H1 (cell line): ENCODE measurements around the gene TBX4.

Experiments
- CREB1 ChIP-seq: IDR thresholded peaks from 2 replicates; pipeline ENCODE4 v1.6.1; 2012; ENCODE audit warnings: inconsistent platforms
- EZH2 ChIP-seq: fragments of 200-600 bp; sonication (generic); IDR thresholded peaks from 2 replicates; pipeline ENCODE4 v1.7.1; 2012; ENCODE audit warnings: low read depth, mild to moderate bottlenecking, moderate library complexity, low read length, inconsistent platforms; ENCODE audit not compliant: severe bottlenecking
- KDM1A ChIP-seq: fragments of 200-600, 300-600 bp; sonication (generic); IDR thresholded peaks from 2 replicates; pipeline ENCODE4 v1.7.1; 2016; ENCODE audit warnings: mild to moderate bottlenecking, low read length, borderline replicate concordance
- POLR2A ChIP-seq, 2 experiments: IDR thresholded peaks; 1 replicate in 1 of 2; 2 replicates in 1 of 2; pipeline ENCODE4 v1.6.1; 2011; ENCODE audit warnings: low read depth in 2 of 2, low read length in 2 of 2, mild to moderate bottlenecking in 2 of 2; ENCODE audit errors: control extremely low read depth in 1 of 2
- POLR2AphosphoS5 ChIP-seq: IDR thresholded peaks from 2 replicates; pipeline ENCODE4 v1.6.1; 2011; ENCODE audit warnings: low read depth, low read length
- SIRT6 ChIP-seq: IDR thresholded peaks from one replicate; pipeline ENCODE4 v1.7.1; 2012; ENCODE audit warnings: low read length, inconsistent platforms
- SUZ12 ChIP-seq: fragments of 200-600 bp; sonication (generic); IDR thresholded peaks from 2 replicates; pipeline ENCODE4 v1.6.1; 2012; ENCODE audit warnings: mild to moderate bottlenecking, inconsistent platforms, low read length, moderate library complexity, mixed read lengths
- TAF1 ChIP-seq: IDR thresholded peaks from 2 replicates; pipeline ENCODE4 v1.6.1; 2011; ENCODE audit warnings: mild to moderate bottlenecking, low read depth, low read length
- TEAD4 ChIP-seq: IDR thresholded peaks from 2 replicates; pipeline ENCODE4 v1.6.1; 2012; ENCODE audit warnings: low read depth, low read length, inconsistent platforms, mixed read lengths
- TF ChIP-seq, protein P1 (sequence below), 3 experiments: IDR thresholded peaks; 1 replicate in 2 of 3; 2 replicates in 1 of 3; pipeline versions ENCODE4 v1.5.1 to v1.6.1; 2011; ENCODE audit warnings: low read length in 3 of 3, mild to moderate bottlenecking in 3 of 3, inconsistent platforms in 2 of 3, low read depth in 1 of 3, moderate library complexity in 1 of 3; ENCODE audit not compliant: insufficient read depth in 1 of 3; ENCODE audit errors: control extremely low read depth in 1 of 3
- TF ChIP-seq, protein P2 (sequence below): IDR thresholded peaks from 2 replicates; pipeline ENCODE4 v1.6.1; 2012; ENCODE audit warnings: low read length, inconsistent platforms
- TF ChIP-seq, protein P3 (sequence below): IDR thresholded peaks from 2 replicates; pipeline ENCODE4 v1.6.1; 2012; ENCODE audit warnings: inconsistent platforms
- TF ChIP-seq, protein P4 (sequence below): IDR thresholded peaks from 2 replicates; pipeline ENCODE4 v1.6.1; 2011; ENCODE audit warnings: low read depth, mild to moderate bottlenecking, low read length; ENCODE audit not compliant: insufficient read depth

DNA sequence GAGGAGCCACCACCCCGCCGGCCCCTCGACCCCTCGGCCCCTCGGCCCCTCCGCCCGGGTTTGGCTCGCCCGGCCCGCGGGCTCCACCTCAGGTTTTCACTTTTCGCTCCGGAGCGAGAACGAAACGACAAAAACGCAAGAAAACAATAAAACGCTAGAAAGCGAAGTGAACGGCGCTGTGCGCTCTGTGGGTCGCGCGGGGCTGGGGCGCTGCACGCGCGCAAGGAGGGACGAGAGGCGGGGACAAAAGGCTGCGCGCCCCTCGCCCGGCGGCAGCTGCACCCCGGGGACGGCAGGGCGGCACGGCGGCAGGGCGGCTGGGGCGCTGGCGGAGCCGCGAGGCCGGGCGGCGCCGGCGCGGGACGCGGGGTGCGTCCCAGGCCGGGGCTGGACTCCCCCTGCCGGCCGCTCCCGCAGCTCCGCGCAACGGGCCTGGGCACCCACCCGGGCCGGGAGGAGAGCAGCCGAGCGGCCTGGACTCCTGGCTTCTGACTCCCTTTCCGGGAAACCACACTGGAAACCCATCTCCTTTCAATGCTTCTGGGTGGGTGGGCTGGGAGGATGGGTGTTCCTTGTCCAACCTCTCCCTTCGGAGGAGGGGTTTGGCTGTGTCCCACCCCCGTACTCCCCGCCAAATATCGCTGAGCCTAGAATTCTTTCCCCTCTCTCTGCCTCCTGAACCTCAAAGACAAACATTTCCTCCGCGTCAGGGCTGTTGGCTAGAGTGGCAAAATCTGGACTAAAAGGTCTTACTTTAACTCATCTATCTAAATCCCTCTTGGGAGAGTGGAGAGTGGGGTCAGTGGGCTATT is 42.7 kb upstream of the TBX4 start:
- TF ChIP-seq KDM1A (no peak), TAF1 (no peak), POLR2A (IDR thresholded peaks at IDR 0.05; ENCODE audit: control extremely low read depth in 1 of 2, low read depth in 2 of 2, low read length in 2 of 2) (no peak), TEAD4 (no peak), SIRT6 (no peak), POLR2AphosphoS5 (no peak), CREB1 (no peak), SUZ12 (no peak; the same call in 1 of the 2 replicates), EZH2 (no peak)
- TF ChIP-seq, protein P1, sequence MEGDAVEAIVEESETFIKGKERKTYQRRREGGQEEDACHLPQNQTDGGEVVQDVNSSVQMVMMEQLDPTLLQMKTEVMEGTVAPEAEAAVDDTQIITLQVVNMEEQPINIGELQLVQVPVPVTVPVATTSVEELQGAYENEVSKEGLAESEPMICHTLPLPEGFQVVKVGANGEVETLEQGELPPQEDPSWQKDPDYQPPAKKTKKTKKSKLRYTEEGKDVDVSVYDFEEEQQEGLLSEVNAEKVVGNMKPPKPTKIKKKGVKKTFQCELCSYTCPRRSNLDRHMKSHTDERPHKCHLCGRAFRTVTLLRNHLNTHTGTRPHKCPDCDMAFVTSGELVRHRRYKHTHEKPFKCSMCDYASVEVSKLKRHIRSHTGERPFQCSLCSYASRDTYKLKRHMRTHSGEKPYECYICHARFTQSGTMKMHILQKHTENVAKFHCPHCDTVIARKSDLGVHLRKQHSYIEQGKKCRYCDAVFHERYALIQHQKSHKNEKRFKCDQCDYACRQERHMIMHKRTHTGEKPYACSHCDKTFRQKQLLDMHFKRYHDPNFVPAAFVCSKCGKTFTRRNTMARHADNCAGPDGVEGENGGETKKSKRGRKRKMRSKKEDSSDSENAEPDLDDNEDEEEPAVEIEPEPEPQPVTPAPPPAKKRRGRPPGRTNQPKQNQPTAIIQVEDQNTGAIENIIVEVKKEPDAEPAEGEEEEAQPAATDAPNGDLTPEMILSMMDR (IDR thresholded peaks at IDR 0.05; ENCODE audit: control extremely low read depth in 1 of 3, insufficient read depth in 1 of 3, low read depth in 1 of 3, low read length in 3 of 3), result peak; percentile 35 to 54 (median 47)
- TF ChIP-seq, protein P2, sequence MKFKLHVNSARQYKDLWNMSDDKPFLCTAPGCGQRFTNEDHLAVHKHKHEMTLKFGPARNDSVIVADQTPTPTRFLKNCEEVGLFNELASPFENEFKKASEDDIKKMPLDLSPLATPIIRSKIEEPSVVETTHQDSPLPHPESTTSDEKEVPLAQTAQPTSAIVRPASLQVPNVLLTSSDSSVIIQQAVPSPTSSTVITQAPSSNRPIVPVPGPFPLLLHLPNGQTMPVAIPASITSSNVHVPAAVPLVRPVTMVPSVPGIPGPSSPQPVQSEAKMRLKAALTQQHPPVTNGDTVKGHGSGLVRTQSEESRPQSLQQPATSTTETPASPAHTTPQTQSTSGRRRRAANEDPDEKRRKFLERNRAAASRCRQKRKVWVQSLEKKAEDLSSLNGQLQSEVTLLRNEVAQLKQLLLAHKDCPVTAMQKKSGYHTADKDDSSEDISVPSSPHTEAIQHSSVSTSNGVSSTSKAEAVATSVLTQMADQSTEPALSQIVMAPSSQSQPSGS, result no peak
- TF ChIP-seq, protein P3, sequence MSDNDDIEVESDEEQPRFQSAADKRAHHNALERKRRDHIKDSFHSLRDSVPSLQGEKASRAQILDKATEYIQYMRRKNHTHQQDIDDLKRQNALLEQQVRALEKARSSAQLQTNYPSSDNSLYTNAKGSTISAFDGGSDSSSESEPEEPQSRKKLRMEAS, result no peak
- TF ChIP-seq, protein P4, sequence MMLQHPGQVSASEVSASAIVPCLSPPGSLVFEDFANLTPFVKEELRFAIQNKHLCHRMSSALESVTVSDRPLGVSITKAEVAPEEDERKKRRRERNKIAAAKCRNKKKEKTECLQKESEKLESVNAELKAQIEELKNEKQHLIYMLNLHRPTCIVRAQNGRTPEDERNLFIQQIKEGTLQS, result no peak
